NB4 (cell line): ENCODE measurements around the gene TEX51.

Experiments
- DNase-seq: peaks from one replicate; pipeline ENCODE4 v3.0.0; 2010; ENCODE audit warnings: low read depth
- H3K4me3 ChIP-seq: one replicate; pipeline ENCODE4 v1.5.1; 2011; ENCODE audit warnings: mild to moderate bottlenecking, low read depth, low read length, moderate library complexity
- MYC ChIP-seq: IDR thresholded peaks from 2 replicates; pipeline ENCODE4 v1.6.1; 2011; ENCODE audit warnings: low read depth, low read length
- POLR2A ChIP-seq: IDR thresholded peaks from 2 replicates; pipeline ENCODE4 v1.6.1; 2011; ENCODE audit warnings: mild to moderate bottlenecking; ENCODE audit not compliant: insufficient read length; ENCODE audit errors: extremely low read depth
- TF ChIP-seq, protein P1 (sequence below): IDR thresholded peaks from one replicate; pipeline ENCODE4 v1.5.1; 2012; ENCODE audit warnings: low read depth, low read length
- TF ChIP-seq, protein P2 (sequence below): IDR thresholded peaks from 2 replicates; pipeline ENCODE4 v1.6.1; 2011; ENCODE audit warnings: low read depth, low read length

TEX51 gene

GRCh38 chr2:126864861-126865260 lies 33.8 kb upstream of the TEX51 start:
- H3K4me3 ChIP-seq = no peak overlapping the region
- DNase-seq = no peak
- TF ChIP-seq, protein P1, sequence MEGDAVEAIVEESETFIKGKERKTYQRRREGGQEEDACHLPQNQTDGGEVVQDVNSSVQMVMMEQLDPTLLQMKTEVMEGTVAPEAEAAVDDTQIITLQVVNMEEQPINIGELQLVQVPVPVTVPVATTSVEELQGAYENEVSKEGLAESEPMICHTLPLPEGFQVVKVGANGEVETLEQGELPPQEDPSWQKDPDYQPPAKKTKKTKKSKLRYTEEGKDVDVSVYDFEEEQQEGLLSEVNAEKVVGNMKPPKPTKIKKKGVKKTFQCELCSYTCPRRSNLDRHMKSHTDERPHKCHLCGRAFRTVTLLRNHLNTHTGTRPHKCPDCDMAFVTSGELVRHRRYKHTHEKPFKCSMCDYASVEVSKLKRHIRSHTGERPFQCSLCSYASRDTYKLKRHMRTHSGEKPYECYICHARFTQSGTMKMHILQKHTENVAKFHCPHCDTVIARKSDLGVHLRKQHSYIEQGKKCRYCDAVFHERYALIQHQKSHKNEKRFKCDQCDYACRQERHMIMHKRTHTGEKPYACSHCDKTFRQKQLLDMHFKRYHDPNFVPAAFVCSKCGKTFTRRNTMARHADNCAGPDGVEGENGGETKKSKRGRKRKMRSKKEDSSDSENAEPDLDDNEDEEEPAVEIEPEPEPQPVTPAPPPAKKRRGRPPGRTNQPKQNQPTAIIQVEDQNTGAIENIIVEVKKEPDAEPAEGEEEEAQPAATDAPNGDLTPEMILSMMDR = peak; percentile 10
- TF ChIP-seq POLR2A (no peak), MYC (no peak)
- TF ChIP-seq, protein P2, sequence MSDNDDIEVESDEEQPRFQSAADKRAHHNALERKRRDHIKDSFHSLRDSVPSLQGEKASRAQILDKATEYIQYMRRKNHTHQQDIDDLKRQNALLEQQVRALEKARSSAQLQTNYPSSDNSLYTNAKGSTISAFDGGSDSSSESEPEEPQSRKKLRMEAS = no peak

GRCh38 chr2:126866451-126866850 lies 32.2 kb upstream of the TEX51 start:
- no peak overlapping the region for H3K4me3 ChIP-seq
- no peak for DNase-seq
- TF ChIP-seq, protein P2 = no peak
- TF ChIP-seq POLR2A (no peak), MYC (no peak)
- TF ChIP-seq, protein P1 = no peak

DNA sequence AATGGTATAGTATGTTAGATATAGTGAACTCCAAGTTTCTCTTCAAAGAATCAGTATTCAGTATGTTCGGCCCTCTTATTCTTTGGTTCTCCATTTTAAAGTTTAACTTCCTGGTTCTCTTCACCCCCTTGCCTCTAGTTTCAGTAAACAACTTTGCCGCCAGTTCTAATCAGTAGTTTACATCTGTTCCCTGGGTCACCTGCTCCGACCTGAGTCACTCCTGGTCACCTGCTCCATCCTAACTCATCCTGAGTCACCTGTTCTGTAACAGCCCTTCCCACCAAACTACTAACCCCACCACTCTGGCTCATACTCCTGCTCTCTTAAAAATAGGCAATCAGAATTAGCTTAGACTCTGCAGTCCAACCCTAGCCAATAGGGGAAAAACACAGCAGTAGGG lies 23.7 kb upstream of the TEX51 start:
- no peak for DNase-seq
- no peak for TF ChIP-seq MYC
- TF ChIP-seq, protein P1 = no peak
- TF ChIP-seq, protein P2 = no peak
- TF ChIP-seq POLR2A = no peak

DNA sequence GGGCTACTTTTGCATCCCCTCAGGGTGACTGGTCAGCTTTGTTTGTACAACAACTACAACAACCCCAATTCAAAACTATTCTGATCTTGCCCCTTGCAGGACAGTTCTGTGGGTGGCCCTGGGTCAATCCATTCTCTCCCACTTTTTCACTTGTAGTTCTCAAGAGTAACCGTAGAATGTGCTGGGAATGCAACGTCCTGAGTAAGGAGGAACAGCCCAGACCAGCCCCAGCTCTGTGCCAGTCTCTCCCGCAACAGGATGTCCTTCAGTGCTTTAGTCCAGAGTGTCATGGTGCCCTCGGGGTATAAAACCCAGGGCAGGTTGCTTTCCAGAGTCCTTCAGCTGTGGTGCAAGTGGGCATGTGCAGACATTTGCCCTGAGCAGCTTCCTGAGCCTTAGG lies 22.1 kb upstream of the TEX51 start:
- H3K4me3 ChIP-seq = no peak overlapping the region
- no peak for TF ChIP-seq POLR2A
- TF ChIP-seq, protein P1 = no peak
- DNase-seq = no peak

More for the DNA sequence above, 23.7 kb upstream of the TEX51 start:
- H3K4me3 ChIP-seq = no peak overlapping the region

DNA sequence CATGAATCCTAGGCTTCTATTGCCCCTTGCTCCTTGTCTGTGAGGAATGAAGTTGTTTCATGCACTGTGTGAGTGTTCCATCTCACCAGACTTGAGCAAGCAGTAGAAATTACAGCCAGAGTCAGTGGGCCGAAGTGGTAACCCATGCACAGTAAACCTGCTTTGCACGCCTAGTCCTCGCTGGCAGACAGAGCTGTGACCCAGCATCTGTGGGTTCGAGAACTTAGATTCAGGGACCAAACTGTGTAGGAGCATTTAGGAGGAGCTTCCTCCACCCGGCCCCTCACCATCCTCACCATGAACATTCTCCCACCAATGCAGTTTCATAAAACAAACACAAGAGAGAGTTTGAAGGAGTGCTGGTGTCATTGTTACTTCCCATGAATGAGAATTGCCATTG lies 21.6 kb upstream of the TEX51 start:
- TF ChIP-seq MYC (no peak), POLR2A (no peak)
- TF ChIP-seq, protein P1 = no peak
- TF ChIP-seq, protein P2 = no peak
- no peak for DNase-seq
- H3K4me3 ChIP-seq = no peak overlapping the region

- TF ChIP-seq, protein P2 = no peak
- TF ChIP-seq MYC (no peak), POLR2A (no peak)
- TF ChIP-seq, protein P1 = no peak
- no peak for DNase-seq
- no peak overlapping the region for H3K4me3 ChIP-seq
Measured at GRCh38 chr2:126877861-126878565, 20.7 kb upstream of the TEX51 start.
